ENCODE results near the gene SLC16A2. TPM values are rescaled to one million over a fixed set of nuclear protein-coding genes. Genes with fewer than 3 reads are reported as not detected.
"Not testable (repeated sequence)": the region's sequence is repeated elsewhere in the genome, so short reads cannot be mapped to it uniquely, and the experiment has no call there.

SLC16A2 gene
- total RNA-seq, 1 experiment from 2014 or later, result 5.8 TPM

DNA sequence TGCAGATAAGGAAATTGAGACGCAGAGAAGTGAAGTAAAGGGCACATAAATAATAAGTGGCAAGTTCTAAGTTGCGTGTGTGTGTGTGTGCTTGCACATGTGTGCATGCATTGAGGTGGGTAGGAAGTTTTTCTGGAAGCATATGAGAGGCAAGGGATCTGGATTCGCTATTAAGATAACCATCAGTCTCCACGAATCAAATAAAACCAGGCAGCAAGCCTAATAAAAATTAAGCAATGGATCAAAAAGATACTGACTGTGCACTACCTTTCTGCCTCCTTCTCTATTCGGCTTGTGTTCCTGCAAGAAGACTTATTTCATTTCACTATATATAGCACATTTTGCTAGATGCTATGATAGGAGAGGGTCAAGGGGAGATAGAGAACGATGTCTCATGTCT, 23.8 kb downstream of the SLC16A2 start:
- DNase-seq (ENCODE audit: low read depth), result no peak

DNA sequence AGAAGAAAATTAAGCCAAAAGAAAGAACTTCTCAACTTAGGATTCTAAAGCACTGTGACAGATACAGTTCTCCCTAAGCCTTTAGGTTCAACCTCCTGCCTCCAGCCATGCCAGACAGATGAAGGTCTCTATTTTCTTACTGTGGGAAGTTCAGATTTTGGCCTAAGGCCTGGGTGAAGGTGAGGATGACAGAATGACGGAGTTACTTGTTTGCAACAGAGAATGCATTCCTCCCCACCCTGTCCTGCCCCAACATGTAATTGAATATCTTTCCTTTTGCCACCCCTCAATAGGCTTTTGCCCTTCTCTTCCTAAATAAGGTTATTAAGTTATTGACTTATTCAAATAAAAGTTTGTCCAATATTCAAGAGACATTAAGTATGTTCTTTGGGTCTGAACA, 25.6 kb downstream of the SLC16A2 start:
- DNase-seq (ENCODE audit: low read depth), result no peak

DNA sequence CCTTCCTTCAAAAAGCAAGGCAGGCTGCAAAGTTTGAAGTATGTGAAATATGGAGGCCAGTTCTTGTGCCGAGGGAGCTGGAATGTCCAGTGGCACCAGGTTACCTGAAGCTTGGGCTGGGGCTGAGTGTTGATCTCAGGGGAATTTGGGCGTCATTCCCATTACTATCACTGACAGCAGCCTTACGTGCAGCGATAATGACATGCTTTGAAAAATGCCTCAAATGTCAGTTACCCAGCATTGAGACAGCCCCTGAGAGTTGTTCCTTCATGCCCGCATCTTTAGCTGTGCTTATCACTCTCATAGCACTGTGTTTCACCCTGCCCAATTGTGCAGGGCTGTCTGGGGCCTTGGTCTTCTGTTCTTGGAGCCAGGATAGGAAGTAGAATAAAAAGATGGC, 27.4 kb downstream of the SLC16A2 start:
- no peak for DNase-seq (ENCODE audit: low read depth)

DNA sequence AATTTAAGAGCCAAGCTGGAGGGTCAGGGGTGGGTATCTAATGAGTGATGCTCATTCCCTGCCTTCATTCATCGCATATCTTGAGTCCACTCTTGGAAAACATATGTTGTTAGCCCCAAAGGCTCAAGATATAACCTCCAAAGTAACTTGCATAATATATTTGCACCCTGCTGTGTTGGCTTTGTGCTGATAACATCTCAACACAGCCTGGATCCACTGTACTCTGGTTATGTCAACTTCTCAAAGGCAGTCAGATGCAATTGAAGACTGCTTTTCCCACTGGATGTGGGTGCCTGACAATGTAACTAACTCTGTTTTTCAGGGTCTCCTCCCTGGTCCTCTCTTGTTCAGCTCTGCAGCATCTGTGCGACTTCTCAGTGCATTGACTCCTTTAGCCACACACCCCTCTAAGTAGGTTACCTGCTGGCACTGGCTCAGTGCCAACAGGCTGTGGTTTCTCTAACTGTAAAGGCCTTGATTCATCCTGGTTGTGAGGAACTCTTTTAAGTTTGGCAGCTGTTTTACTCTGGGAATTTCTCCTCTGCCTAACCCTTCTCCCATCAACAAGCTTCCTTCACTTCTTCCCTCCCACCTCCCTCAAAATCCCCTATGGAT, 28.1 kb downstream of the SLC16A2 start:
- DNase-seq (ENCODE audit: low read depth), result peak; percentile 61

DNA sequence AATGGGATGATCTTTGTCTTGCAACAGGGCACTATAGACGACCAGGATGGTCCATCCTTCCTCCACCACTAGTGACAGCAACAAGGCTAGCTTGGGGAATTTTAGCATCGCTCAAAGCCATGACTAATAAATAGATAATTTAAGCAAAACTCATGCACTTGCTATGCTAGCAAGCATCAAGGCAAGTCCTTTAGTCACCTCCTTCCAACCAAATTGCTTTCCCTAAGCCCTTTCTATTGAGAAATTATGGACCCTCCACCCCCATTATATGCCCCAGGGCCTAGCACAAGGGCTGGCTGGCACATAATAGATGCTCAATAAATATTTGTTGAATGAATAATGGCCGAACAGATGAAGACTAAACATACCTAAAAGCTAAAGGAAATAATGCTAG, 28.6 kb downstream of the SLC16A2 start:
- DNase-seq (ENCODE audit: low read depth), result peak; percentile 39

DNA sequence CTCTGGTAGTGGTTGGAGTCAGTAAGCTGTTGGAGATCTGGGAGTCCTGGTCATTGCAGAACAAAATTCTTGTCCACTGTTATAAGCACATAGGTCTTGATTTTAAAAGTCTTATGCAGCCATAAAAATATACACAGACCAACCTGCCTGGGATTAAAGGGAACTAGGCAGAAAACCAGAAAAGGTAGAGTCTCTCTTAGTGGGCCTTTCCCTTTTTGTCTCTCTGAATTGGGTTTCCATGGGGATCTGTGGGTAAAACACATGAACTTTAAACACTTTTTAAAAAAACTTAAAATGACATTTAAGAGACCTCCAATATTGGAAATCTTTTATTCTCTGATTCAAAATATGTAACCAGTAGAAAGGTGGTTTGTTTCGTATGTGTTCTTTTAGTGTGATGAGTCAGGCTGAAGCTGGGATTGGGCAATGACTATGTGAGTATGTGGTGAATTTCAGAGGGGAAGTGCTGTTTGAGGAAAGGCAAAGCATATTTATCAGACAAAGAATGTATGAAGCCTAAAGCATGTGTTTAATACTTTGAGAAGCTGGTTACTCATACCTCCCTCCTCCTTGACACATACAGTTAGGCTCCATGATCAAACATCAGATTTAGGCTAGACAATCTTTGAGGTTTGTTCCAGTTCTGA, 29.6 kb downstream of the SLC16A2 start:
- DNase-seq (ENCODE audit: low read depth), result peak; percentile 80

DNA sequence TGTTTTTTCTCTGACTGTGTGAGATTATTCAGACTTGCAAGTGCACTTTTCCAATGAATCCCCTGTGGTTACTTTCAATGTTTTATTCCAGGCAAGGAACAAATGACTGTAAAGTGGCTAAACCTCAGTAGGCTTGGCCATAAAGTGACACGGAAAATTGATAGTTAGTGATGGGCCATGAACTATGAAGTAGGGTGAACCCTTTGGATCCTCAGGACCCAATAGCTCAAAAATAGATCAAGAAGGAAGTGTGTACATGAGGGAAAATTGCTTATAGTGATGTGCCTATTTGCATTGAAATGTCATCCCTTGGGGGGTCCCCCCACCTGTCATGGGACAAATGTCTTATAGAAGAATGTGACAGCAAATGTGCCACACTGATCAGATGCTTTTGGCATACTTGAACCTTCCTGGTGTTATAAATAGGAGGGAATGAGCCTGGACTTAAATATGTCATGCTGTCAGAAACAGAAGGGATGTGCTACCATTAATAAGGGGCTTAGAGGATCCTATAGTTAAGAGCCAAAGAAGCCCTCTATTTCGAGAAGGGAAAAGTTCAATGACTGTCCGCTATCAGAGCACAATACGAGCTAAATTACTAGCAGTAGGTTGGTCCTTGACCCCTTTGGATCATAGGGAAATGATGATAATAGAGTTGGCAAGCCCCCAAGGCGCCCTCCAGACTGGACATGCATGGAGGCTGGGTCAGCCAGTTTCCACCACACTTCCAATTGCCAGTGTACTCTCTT, 30.3 kb downstream of the SLC16A2 start:
- DNase-seq (ENCODE audit: low read depth), result no peak

DNA sequence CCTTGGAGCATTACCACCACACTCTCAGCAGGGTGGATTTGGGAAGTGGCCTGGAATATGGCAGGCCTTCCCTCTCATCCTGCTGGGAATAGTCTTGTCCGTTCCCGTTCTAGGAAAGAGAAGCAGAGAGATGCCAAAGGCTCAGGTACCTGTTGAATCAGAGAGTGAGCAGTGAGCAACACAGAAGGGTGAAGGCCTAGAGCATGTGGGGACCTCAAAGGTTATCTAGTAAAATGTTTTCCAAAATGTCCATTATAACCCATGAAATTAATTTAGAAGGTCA, 30.8 kb downstream of the SLC16A2 start:
- no peak for DNase-seq (ENCODE audit: low read depth)

DNA sequence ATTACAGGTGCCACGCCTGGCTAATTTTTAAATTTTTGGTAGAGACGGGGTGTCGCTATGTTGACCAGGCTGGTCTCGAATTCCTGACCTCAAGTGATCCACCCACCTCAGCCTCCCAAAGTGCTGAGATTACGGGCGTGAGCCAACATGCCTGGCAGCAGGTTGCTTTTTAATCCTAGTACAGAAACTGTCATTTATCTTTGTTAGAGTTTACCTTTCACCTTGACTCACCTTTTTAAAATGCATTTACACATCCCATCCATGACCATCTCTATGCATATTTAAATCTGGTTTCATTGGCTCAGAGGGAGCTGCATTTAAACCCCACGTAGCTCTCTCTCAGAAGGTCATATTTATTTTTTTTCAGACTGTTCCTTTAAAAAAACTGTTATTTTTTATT, 31.9 kb downstream of the SLC16A2 start:
- DNase-seq (ENCODE audit: low read depth), result no peak

DNA sequence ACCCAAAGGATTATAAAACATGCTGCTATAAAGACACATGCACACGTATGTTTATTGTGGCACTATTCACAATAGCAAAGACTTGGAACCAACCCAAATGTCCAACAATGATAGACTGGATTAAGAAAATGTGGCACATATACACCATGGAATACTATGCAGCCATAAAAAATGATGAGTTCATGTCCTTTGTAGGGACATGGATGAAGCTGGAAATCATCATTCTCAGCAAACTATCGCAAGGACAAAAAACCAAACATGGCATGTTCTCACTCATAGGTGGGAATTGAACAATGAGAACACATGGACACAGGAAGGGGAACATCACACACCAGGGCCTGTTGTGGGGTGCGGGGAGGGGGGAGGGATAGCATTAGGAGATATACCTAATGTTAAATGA, 32.9 kb downstream of the SLC16A2 start:
- DNase-seq (ENCODE audit: low read depth), result not testable (repeated sequence)

DNA sequence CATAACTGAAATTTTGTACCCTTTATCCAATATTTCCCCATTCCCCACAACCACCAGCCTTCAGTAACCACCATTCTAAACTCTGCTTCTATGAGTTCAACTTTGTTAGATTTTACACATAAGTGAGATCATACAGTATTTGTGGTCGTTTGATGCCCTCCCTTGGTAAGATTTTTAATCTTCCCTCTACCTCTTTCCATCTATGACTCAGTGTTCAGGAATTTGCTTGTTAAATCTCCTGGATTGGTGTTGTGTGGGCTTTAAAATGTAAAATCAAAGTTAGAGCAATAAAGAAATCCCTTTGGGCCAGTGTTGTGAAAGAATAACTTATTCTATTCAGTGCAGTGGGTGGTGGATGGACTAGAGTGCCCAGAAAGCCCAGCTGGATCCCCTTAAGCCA, 37.4 kb downstream of the SLC16A2 start:
- DNase-seq (ENCODE audit: low read depth), result peak; percentile 57

DNA sequence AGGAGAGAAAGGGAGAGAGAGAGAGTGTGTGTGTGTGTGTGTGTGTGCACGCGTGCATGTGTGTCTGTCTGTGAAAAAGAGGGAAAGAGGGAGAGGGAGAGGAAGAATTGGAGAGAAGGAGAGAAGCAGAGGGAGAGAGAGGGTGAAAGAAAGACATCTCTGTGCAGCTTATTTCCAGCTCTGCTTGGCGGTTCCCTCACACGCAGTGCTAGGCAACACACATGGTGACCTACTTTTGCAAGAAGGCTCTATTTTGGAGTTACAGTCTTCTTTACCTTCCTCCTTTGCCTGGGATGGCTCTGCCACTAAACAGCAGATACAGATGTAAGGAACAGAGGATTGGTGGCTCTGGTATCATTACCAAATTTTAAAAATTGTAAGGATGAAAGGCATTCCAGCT, 40.1 kb downstream of the SLC16A2 start:
- no peak for DNase-seq (ENCODE audit: low read depth)

DNA sequence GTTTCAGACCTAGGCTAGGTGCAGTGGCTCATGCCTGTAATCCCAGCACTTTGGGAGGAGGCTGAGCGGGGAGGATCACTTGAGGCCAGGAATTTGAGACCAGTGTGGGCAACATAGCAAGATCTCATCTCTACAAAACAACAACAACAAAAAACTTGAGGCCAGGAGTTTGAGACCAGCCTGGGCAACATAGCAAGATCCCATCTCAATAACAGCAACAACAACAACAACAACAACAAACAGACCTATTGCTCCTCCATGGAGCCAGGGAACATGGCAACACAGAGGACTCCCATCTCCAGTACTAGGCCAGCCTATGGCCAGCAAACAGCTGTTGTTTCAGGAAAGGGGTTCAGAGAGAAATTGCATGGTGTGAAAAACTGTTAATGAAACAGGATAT, 43.4 kb downstream of the SLC16A2 start:
- no peak for DNase-seq (ENCODE audit: low read depth)

DNA sequence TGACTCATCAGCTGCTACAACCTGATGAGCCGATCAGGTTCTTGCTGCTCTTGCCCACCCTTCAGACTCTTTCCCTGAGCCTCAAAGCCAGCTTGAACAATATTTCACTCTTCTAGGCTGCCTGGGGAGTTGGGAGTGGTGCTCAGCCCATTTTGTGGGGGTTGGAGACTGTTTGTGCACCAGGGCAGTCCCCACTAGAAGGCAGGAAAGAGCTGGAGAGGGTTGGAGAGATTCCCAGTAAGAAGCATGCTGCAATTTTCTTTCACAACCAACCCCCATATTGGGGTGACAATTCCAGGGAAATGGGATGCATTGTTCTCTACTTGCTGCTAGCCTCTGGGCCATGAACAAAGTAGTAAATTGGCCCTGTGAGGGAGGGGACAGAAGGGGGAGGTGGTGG, 44.1 kb downstream of the SLC16A2 start:
- no peak for DNase-seq (ENCODE audit: low read depth)

DNA sequence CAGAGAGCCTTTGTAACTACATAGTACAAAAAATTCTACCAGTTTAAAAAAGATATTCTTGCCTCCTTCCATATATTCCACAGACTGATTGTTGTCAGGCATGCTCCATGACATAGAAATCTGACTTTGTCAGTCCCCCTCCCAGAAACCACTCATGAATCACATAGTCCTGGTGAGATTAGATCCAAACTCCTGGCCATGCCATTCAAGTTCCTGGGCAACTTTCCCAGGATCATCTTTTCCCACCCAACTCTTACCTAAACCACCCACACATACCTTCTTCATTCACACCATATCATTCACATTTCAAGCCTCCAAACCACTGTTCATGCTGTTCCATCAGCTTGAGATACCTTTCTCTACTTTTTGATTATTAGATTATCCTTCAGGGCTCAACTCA, 46.4 kb downstream of the SLC16A2 start:
- DNase-seq (ENCODE audit: low read depth), result no peak

DNA sequence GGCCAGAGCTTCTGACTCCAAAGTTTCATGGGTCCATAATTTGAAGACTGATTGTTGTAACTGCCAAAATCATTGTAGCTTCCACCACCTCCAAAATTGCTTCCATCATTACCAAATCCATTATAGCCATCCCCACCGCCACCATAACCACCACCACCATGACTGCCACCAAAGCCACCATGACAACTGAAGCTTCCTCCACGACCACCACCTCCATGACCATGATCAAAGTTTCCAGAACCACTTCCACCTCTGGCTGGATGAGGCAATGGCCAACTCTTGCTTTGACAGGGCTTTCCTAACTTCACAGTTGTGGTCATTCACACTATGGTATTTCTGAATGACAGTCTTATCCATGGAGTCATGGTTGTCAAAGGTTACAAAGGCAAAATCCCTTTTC, 51.8 kb downstream of the SLC16A2 start:
- not testable (repeated sequence) for DNase-seq (ENCODE audit: low read depth)

DNA sequence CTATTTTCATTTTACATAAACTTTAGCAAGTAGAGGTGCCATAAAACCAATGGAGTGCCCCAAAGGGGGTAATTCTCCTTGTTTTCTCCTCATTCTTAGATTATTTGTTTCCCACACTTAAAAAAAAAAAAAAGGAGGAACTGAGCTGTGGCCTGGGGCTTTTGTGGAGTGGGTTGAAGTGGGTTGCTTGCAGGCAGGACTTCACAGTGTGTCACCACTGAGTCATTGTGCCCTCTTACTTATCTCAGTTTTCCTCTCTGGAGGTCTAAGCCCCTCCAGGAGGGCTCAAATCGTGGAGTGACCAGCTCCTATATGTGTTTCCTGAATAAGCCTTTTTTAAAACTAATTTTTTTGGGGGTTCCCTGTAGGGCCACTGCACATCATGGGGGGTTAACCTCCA, 69.0 kb downstream of the SLC16A2 start:
- DNase-seq (ENCODE audit: low read depth), result peak; percentile 26

DNA sequence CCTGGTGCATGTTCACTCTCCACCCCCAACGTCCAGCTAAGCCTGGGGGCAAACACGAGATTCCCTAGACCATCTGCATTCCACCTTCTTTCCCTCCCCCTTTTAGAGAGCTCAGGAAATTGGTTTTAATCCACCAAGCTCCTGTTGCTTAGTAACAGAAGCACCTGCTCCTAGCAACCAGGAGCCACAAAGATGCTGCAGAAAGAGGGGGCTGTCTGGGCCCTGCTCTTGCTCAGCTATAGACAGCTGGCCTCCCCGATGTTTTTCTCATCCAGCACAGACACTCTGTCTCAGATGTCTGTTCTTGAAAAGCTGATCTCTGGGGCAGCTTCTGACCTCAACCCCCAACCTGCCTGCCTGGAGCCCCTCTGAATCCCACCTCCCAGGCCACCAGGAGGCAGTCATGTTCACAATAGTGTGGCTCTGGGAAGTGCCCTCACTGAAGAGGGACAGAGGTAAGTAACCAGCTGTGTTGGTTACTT, 71.5 kb downstream of the SLC16A2 start:
- peak; percentile 4 for DNase-seq (ENCODE audit: low read depth)

DNA sequence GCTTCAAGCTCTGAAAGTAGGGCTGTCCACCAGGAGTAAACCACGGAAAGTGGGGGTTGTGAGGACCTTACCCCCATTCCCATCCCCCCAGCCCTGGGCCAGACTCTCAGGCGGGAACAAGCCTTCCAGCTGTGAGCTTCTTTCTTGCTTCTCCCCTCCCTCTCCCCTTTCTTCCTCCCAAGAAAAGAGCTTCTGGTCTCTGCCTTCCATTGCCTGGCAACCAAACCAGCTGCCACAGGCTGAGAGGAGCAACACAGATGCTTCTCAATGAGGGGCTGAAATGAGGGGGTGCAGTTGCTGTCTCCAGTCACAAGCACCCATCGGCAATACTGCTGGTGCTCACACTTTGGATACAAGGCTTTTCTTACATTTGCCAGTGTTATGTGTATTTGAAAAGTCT, 72.5 kb downstream of the SLC16A2 start:
- DNase-seq (ENCODE audit: low read depth), result no peak

DNA sequence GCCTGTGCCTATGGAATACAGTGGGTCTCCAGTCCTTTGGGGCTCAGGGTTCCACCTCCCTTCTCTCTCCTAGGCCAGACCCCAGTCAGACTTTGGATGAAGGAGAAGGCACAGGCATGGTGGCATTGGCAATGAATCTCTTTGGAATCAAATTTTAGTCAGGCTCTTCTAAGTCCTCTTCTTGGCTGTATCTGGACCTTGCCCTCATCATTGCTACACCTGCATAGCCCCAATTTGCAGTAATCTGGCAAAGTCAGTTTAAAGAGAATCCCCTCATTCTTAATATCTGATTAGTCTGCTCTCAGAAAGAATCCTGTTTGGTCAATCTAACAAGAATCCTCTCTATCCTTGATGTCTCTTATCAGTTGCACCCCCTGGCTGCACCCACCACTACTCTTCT, 77.6 kb downstream of the SLC16A2 start:
- no peak for DNase-seq (ENCODE audit: low read depth)

DNA sequence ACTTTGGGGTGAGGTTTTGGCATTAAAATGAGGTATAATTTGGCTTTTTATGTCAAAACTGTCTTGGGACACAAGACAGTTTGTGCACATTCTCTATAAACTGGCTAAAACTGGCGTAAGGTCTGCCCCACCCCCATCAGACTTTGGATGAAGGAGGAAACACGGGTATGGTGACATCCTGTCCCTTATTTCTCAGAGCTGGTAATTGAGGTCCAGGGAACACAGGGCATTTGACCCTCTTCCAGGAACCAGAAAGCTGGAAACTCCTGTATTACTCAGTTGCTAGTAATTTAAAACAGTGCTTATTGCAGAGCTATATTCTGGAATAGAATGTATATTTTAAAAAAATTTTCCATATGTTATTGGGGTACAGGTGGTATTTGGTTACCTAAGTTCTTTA, 78.8 kb downstream of the SLC16A2 start:
- no peak for DNase-seq (ENCODE audit: low read depth)

DNA sequence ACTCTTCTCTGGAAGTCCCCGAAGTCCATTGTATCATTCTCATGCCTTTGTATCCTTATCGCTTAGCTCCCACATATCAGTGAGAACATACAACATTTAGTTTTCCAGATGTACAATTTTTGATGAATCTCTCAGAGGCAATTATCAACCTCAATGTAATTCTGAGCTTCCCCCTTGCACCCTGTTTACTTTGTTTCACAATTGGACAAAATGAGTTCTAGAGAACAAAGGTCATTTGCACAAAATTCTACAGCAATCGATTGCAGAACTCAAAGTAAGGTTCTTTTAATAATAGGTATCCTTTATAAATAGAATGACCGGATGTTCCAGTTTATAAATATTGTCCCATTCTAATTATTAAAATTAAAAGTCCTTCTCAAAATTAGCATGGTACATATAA, 79.3 kb downstream of the SLC16A2 start:
- DNase-seq (ENCODE audit: low read depth), result no peak

DNA sequence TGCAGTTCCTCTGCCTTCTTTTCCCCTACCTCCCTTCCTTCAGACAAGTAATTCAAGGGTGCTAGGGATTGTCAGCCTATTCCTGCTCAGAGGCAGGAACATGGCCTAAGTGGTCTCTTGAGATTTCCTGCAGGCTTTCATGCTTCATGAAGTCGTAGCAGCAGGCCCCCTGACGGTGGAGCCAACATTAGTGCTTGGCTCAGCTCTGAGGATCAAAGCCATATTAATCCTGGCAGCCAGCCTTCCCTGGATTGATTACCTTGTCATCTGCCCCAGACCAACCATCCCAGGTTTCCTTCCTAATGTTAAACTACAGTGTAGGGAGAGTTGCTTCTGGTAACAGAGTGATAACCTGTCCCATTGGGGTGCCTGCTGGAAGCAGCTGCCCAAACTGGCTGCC, 84.1 kb downstream of the SLC16A2 start:
- no peak for DNase-seq (ENCODE audit: low read depth)

All from Daoy (cell line).